Measurements from ENCODE around the gene TMEM244. TPM values are rescaled to one million over a fixed set of nuclear protein-coding genes. Genes with fewer than 3 reads are reported as not detected.

Gene TMEM244
- total RNA-seq, 1 donor from 2014 or later: not detected

DNA sequence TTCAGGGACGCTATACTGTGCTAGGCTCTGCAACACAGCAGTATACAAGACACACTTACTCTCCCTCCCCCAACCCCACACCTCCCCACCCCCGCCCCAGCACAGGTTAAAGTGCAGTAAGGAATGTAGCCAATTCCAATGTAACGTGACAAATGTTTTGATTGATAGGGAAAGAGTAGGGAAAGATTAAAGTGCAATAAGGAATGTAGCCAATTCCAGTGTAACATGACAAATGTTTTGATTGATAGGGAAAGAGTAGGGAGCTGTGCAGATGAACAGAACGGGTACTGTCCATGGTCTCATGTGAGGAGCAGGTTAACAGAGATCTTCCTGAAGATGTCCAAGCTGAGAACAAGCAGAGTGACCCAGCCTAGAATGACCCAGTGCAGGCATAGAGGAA is 69.1 kb downstream of the TMEM244 start:
- H3K9me3 ChIP-seq (replicated peaks): no peaks in the 10 kb centered on the region
- TF ChIP-seq, protein P1, sequence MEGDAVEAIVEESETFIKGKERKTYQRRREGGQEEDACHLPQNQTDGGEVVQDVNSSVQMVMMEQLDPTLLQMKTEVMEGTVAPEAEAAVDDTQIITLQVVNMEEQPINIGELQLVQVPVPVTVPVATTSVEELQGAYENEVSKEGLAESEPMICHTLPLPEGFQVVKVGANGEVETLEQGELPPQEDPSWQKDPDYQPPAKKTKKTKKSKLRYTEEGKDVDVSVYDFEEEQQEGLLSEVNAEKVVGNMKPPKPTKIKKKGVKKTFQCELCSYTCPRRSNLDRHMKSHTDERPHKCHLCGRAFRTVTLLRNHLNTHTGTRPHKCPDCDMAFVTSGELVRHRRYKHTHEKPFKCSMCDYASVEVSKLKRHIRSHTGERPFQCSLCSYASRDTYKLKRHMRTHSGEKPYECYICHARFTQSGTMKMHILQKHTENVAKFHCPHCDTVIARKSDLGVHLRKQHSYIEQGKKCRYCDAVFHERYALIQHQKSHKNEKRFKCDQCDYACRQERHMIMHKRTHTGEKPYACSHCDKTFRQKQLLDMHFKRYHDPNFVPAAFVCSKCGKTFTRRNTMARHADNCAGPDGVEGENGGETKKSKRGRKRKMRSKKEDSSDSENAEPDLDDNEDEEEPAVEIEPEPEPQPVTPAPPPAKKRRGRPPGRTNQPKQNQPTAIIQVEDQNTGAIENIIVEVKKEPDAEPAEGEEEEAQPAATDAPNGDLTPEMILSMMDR (IDR thresholded peaks at IDR 0.05; ENCODE audit: borderline replicate concordance): no peak
- DNase-seq: no peak
- no peak overlapping the region for H3K4me3 ChIP-seq
- H3K27me3 ChIP-seq (ENCODE audit: low read depth): peaks cover 19% of the 10 kb centered on the region
- H3K36me3 ChIP-seq: no peaks in the 10 kb centered on the region
- H3K4me1 ChIP-seq: no peaks in the 10 kb centered on the region
- intact Hi-C loops (cut with micrococcal nuclease): no loop called here
- H3K27ac ChIP-seq (replicated peaks): no peak overlapping the region

DNA sequence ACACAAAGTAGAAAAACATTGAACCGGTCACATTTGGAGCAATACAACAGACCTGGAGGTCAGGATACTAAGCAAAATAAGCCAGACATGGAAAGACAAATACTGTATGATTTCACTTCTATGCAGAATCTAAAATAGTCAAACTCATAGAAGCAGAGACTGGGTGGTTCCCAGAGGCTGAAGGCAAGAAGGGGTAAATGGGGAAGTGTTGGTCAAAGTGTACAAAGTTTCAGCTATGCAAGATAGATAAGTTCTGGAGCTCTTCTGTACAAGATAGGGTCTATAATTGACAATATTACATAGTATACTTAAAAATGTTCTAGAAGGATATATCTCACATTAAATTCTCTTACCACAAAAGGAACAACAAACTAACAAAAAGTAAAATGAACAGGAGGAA is 70.3 kb downstream of the TMEM244 start:
- TF ChIP-seq, protein P1 (IDR thresholded peaks at IDR 0.05; ENCODE audit: borderline replicate concordance): no peak
- no peak overlapping the region for H3K4me3 ChIP-seq
- H3K27ac ChIP-seq (replicated peaks): no peak overlapping the region
- H3K4me1 ChIP-seq: no peaks in the 10 kb centered on the region
- intact Hi-C loops (cut with micrococcal nuclease): no loop called here
- no peaks in the 10 kb centered on the region for H3K36me3 ChIP-seq
- DNase-seq: no peak
- peaks cover 16% of the 10 kb centered on the region for H3K27me3 ChIP-seq (ENCODE audit: low read depth)
- H3K9me3 ChIP-seq (replicated peaks): no peaks in the 10 kb centered on the region

DNA sequence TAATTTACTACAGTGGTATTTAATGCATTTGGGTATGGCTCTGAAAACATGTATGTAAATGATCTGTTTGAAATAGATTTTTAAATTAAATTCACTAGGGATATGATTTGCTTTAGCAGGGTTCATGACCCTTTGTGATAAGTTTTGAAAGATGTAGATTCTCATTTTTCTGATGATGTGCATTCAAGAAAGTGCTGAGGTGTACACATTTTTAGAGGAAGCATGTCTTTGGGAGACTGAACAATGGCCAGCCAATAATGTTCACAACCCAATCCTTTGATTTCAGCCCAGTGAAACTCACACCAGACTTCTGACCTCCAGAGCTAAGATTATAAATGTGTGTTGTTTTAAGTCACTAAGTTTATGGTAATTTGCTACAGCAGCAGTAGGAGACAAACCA is 71.1 kb downstream of the TMEM244 start:
- H3K4me1 ChIP-seq: no peaks in the 10 kb centered on the region
- no peaks in the 10 kb centered on the region for H3K9me3 ChIP-seq (replicated peaks)
- TF ChIP-seq, protein P1 (IDR thresholded peaks at IDR 0.05; ENCODE audit: borderline replicate concordance): no peak
- no peaks in the 10 kb centered on the region for H3K36me3 ChIP-seq
- H3K4me3 ChIP-seq: no peak overlapping the region
- peaks cover 16% of the 10 kb centered on the region for H3K27me3 ChIP-seq (ENCODE audit: low read depth)
- H3K27ac ChIP-seq (replicated peaks): no peak overlapping the region
- DNase-seq: no peak
- intact Hi-C loops (cut with micrococcal nuclease): no loop called here

DNA sequence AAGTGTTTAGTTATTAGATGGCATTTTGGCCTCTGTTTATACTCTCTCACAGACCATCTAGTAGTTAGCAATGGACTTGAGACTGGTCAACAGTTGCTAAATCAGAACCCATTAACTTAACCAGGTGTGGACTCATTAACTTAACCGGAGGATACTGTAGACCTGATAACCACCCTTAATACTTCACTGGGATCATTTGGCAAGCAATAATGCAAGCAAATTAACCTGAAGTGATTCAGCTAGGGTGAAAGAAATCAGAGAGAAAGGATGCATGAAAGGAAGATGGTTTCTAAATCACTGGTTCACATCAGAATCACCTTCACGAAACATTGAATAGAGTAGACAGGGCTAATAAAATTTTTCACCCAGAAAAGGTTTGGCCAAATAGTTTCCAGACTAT is 73.3 kb downstream of the TMEM244 start:
- H3K9me3 ChIP-seq (replicated peaks): no peaks in the 10 kb centered on the region
- H3K36me3 ChIP-seq: no peaks in the 10 kb centered on the region
- H3K4me1 ChIP-seq: no peaks in the 10 kb centered on the region
- TF ChIP-seq, protein P1 (IDR thresholded peaks at IDR 0.05; ENCODE audit: borderline replicate concordance): no peak
- H3K27ac ChIP-seq (replicated peaks): no peak overlapping the region
- H3K27me3 ChIP-seq (ENCODE audit: low read depth): peaks cover 16% of the 10 kb centered on the region
- intact Hi-C loops (cut with micrococcal nuclease): no loop called here
- DNase-seq: no peak
- H3K4me3 ChIP-seq: no peak overlapping the region

DNA sequence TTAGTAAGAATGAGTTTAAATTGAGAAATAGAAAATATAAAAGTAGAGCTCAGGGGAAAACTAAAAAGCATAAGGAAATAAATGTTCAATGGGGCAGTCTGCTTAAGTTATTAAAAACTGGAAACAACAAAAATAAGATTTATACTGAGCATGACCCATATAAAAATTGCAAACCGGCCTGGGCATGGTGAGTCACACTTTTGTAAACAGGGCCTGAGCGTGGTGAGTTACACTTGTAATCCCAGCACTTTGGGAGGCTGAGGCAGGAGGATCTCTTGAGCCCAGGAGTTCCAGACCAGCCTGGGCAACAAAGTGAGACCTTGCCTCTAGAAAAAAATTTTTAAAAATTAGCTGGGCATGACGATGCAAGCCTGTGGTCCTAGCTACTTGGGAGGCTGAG is 74.6 kb downstream of the TMEM244 start:
- TF ChIP-seq, protein P1 (IDR thresholded peaks at IDR 0.05; ENCODE audit: borderline replicate concordance): no peak
- Histone ChIP-seq H3K27ac (replicated peaks) (no peak overlapping the region), H3K36me3 (no peaks in the 10 kb centered on the region), H3K9me3 (replicated peaks) (peaks cover 6% of the 10 kb centered on the region), H3K27me3 (ENCODE audit: low read depth) (peaks cover 15% of the 10 kb centered on the region), H3K4me1 (no peaks in the 10 kb centered on the region), H3K4me3 (no peak overlapping the region)
- intact Hi-C loops (cut with micrococcal nuclease): no loop called here
- no peak for DNase-seq

DNA sequence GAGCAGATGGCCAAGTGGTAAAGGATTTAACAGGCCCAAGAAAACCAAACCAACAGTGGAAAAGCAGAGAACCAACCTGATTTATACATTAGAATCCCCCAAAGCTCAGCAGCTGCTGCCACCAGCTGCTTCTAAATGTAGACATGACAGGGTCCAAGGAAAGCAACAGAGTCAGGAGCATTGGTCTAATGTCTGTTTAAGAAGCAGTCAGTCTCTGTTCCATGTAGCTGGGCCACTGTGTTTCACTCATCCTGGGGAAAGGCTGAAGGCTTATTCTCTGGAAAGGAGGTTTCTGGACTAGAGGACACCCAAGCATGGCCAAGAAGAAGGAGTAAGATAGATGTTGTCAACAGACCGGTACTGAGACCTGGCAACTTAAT is 75.4 kb downstream of the TMEM244 start:
- TF ChIP-seq, protein P1 (IDR thresholded peaks at IDR 0.05; ENCODE audit: borderline replicate concordance): no peak
- H3K9me3 ChIP-seq (replicated peaks): peaks cover 6% of the 10 kb centered on the region

More for the DNA sequence above, 75.4 kb downstream of the TMEM244 start:
- Histone ChIP-seq H3K4me1 (no peaks in the 10 kb centered on the region), H3K27me3 (ENCODE audit: low read depth) (peaks cover 15% of the 10 kb centered on the region), H3K36me3 (no peaks in the 10 kb centered on the region), H3K4me3 (no peak overlapping the region), H3K27ac (replicated peaks) (no peak overlapping the region)
- intact Hi-C loops (cut with micrococcal nuclease): no loop called here
- no peak for DNase-seq

All from left ventricle myocardium inferior (tissue), 1 donor.